HG03159 (cell line): ENCODE data around the gene MGLL.

Experiments used
- ATAC-seq: cut with Tn5 transposase; IDR thresholded peaks from one replicate; pipeline ENCODE4 v1.9.1; 2021; ENCODE audit warnings: mild to moderate bottlenecking, moderate library complexity; ENCODE audit not compliant: unreplicated experiment

Gene MGLL

DNA sequence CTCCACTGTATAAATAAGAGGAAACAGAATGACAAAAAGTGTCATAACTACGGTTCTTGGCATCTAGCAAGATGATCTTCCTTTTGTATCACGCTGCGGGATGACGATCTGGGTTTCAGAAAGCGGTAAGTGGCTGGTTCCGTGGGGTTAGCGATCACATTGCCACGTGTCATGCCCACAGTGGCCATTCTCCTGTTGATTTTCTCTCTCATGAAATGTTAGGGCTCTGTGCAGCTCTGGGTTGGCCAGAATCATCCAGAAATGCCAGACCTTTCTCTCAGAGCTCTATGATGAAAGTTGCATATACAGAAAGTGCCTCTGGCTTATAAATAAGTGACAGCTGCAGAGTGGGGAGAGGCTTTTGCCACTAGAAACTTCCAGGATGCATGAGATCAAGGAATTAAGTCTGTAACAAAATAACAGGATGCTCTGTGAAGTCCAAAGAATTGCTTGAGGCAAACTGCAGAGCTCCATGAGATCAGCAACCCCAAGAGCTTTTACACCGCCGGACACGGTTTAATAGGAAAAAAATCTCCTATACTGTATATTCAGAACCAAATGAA lies 78.0 kb downstream of the MGLL start:
- no peak for ATAC-seq

GRCh38 chr3:127743351-127744252 lies 78.7 kb downstream of the MGLL start:
- ATAC-seq, result no peak

- no peak for ATAC-seq
Observed at GRCh38 chr3:127742580-127742979, 79.7 kb downstream of the MGLL start.

DNA sequence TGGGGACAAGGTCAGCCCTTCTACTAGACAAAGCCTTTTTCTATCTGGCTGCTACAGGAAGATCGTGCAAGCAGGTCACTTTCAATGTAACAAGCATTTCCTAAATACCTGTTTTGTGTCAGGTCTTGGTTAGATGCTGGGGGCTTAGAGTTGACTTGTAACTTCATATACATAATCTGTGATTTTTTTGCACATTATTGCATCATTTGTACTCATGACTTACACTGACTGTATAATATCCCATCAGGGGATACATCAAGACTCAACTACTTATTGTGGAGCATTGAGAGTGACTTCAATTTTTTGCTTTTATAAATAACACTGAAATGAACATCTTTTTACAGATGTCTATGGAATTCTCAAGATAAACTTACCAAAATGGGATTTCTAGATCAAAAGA lies 80.6 kb downstream of the MGLL start:
- ATAC-seq, result no peak

GRCh38 chr3:127741246-127741645 lies 81.1 kb downstream of the MGLL start:
- ATAC-seq, result no peak

DNA sequence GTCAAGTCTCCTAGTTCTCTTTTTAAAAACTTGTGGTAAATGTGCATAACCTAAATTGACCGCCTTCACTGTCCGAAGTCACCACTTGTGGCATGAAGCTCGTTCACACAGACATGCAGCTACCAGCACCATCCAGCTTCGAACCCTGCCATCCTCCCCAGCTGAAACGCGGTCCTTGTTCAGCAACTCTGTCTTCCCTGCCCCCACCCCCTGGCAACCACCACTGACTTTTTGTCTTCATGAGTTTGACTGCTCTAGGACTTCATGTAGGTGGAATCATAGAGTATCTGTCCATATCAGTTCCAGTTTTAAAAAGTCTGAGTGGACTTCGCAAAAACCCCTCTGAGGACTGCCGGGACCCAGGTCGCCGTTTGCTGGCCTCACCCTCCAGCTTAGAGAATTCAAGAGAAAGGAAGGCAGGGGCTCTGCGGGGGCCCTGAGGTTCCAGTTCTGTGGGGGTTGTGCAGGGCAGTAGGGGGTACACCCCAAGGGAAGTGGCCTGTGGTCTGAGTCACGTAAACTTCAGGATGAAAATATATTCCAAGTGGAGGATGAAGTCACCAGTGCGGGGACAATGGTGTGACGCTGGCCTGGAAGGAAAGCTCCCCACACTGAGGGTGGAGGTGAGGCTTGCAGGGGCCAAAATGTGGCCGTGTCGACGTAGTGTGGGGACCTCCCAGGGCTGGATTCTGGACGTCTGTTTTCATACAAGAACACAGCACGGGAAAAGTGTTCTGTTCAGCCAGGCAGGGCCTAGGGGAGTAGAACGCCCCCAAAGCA lies 82.0 kb downstream of the MGLL start:
- ATAC-seq, result no peak

- no peak for ATAC-seq
Observed at GRCh38 chr3:127739347-127740135, 82.8 kb downstream of the MGLL start.

DNA sequence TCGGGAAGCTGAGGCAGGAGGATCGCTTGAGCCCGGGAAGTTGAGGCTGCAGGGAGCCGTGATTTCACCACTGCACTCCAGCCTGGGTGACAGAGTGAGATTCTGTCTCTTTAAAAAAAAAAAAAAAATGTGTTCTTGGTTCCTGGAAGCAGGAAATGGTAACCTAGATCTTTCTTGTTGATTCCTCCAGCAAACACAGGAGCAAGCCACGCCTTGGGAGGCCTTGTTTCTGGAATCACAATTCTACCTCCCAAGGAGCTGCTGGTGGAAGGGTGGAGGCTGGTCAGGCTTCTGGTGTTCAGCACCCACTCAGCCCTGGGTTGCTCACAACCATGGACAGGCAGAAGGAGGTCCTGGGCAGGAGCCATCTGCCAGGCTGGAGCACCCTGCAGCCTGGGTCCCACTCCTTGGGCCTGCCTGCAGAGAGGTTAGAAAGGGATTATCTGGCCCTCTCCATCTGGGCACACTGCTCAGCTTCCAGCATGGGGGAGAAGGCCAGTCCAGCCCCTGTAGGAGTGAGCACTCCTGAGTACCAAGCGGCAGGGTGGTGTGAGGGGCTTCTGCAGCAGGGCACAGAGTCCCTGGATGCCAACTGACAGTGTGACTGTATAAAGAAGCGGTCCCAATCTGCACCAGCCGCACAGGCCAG lies 84.0 kb downstream of the MGLL start:
- no peak for ATAC-seq

- ATAC-seq, result no peak
Observed at GRCh38 chr3:127736801-127737539, 85.3 kb downstream of the MGLL start.

GRCh38 chr3:127735767-127736693 lies 86.3 kb downstream of the MGLL start:
- ATAC-seq, result peak; percentile 71

GRCh38 chr3:127734754-127735473 lies 87.4 kb downstream of the MGLL start:
- ATAC-seq, result no peak

DNA sequence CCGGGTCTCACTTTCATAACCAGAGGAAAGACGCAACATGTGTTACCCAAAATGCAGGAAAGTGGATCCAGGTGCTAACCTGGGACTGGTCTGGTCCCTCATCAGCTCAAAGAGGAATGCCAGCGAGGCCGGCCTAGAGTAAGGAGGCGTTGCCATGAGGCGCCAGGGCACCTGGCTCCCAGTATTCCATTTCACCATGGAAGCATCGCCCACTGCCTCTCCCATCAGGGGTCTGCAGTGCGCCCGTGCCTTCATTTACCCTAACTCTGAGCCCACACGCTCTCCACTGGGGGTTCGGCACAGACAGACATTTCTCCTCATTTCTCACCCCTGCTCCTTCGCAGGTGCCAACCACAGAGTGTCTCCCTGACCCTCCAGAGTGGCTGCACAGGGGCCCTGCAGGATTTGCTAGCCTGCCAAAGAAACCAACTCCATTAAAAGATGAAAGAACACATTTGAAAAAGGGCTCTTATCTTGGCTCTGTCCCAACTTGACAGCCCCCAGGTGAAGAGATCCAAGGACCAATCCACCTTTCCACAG lies 88.1 kb downstream of the MGLL start:
- no peak for ATAC-seq

GRCh38 chr3:127733781-127734180 lies 88.5 kb downstream of the MGLL start:
- ATAC-seq, result no peak

DNA sequence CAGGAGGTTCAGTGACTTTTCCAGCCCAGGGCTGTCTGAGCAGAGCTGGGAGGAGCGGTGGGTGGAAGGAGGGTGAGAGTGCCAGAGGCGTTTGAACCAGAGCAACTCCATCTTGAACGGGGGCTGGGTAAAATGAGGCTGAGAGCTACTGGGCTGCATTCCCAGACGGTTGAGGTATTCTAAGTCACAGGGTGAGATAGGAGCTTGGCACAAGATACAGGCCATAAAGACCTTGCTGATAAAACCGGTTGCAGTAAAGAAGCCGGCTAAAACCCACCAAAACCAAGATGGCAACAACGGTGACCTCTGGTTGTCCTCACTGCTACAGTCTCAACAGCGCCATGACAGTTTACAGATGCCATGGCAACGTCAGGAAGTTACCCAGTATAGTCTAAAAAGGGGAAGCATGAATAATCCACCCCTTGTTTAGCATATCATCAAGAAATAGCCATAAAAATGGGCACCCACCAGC lies 89.4 kb downstream of the MGLL start:
- ATAC-seq, result no peak

GRCh38 chr3:127732303-127732702 lies 90.0 kb downstream of the MGLL start:
- ATAC-seq, result no peak

DNA sequence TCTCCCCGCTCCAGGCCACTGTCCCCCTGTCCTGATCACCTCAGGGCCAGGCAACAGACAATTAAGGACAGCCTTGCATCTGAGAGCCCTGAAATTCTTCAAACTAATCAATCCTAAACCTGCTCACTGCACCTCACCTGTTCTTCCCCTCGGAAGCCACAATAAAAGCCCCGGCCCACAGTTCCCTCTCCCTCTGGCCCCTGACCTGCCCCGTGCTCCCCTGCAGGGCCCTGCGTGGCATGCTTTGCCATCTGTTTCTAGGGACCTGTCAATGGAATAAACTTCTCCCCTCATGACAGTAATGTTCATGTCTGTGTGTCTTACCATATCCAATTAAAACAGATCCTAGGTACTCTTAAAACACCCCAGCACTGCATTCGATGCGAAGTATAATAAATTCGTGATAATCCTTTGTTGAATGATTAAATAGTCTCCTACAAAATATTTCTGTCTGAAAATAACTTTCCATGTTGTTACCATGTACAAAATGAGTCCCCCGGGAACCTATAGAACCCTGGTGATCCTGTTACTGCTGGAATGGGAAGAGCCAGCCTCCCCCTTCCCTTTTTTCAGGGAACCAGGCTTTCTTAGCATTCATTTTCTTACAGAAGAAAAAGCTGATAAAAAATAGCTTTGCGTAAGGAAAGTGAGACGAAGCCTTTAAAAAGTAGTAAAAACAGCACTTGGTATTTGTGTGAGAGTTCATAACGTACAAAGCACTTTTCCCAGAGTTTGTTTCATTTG lies 90.6 kb downstream of the MGLL start:
- ATAC-seq, result no peak
